PC-9 (cell line): ENCODE data around the gene NHS.

Experiments
- EZH2 ChIP-seq: fragments of 200-600 bp; sonication (generic); IDR thresholded peaks from 2 replicates; pipeline ENCODE4 v1.8.0; 2017; ENCODE audit warnings: antibody characterized with exemption, low read depth
- TF ChIP-seq, protein P1 (sequence below): fragments of 200-600 bp; sonication (generic); conservative IDR thresholded peaks from 2 replicates; pipeline ENCODE4 v1.6.1; 2017; ENCODE audit warnings: mixed run types, antibody characterized with exemption, mild to moderate bottlenecking, moderate library complexity

DNA sequence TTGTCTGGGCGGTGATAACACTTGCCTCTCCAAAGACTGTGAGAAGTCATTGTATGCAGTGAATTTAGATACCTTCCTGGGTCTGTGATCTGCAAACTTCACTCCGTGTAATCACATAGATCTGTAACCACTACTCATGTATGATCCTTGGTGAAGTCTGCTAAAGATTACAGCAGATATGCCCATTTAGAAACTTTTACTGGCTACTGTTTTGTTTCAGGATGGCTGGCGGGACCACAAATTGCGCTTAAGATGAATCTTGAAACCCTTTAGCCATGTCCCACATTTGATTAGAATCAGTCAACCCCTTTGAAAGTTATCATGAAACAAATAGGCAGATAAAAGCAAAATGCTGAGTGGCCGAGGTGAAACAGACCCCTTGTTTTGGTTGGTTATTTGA is 235.8 kb downstream of the NHS start:
- no peak for TF ChIP-seq EZH2
- TF ChIP-seq, protein P1, sequence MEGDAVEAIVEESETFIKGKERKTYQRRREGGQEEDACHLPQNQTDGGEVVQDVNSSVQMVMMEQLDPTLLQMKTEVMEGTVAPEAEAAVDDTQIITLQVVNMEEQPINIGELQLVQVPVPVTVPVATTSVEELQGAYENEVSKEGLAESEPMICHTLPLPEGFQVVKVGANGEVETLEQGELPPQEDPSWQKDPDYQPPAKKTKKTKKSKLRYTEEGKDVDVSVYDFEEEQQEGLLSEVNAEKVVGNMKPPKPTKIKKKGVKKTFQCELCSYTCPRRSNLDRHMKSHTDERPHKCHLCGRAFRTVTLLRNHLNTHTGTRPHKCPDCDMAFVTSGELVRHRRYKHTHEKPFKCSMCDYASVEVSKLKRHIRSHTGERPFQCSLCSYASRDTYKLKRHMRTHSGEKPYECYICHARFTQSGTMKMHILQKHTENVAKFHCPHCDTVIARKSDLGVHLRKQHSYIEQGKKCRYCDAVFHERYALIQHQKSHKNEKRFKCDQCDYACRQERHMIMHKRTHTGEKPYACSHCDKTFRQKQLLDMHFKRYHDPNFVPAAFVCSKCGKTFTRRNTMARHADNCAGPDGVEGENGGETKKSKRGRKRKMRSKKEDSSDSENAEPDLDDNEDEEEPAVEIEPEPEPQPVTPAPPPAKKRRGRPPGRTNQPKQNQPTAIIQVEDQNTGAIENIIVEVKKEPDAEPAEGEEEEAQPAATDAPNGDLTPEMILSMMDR, result no peak
